GM04503 (cell line): ENCODE results near the gene ZNF543.

Experiments
- DNase-seq: peaks from one replicate; pipeline ENCODE4 v3.0.0-alpha.2; 2012; ENCODE audit warnings: low read depth

The ZNF543 gene

DNA sequence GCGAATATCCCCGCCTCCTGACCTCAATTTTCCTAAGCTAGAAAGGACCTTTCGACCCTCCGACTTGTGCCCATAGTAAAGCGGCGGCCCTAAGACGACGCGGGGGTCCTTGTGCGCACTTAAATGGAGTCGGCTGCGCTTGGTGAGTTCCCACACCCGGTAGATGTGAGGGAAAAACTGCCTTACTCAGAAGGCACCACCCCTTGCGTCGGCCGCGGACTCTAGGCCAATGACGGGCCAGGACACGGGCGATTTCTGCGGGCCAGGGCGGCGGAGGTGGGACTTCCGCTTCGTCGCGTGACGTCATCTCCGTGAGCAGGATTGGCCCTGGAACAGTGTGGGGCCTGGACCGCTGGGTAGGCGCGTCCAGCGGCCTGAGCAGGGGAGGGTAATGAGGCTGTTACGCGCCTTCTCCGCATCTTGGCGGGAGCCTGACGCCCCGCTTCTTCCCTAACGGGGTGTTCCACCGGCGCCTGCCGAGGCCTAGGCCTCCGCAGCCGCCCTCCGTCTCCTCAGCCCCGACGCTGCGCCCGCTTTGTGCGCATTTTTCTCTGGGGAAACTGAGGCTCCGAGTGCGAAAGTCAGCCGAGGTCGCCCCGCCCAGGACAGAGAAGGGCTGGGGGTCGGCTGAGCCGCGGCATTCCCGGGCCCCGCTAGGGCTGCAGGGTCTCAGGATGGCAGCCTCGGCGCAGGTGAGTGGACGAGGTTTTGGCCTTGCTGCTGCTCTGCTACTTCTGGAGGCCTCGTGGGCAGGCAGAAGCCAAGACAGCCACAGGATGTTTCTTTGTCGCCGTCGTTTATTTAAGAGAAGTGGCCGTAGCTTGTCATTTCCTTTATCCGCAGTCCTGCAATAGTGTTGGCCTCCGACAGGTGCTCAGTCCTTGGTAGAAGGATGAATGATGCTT lies at the start of gene ZNF543:
ZNF543 (plus strand) TSS at position 293 of the 905 bp plus-strand sequence; CDS start at position 675, 382 bp downstream.
- DNase-seq: peak; percentile 75

DNA sequence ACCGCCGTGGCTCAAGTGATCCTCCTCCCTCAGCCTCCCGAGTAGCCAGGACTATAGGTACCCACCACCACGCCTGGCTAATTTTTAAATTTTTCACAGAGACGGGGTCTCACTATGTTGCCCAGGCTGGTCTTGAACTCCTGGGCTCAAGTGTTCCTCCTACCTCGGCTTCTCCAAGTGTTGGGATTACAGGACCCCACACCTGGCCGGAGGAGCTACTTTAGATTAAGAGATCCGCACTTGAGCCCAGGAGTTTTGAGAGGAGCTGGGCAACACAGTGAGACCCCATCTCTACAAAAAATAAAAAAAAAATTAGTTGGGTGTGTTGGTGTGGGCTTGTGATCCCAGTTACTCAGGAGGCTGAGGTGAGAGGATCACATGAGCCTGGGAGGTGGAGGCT lies 49.0 kb upstream of the ZNF543 start:
- DNase-seq: no peak

DNA sequence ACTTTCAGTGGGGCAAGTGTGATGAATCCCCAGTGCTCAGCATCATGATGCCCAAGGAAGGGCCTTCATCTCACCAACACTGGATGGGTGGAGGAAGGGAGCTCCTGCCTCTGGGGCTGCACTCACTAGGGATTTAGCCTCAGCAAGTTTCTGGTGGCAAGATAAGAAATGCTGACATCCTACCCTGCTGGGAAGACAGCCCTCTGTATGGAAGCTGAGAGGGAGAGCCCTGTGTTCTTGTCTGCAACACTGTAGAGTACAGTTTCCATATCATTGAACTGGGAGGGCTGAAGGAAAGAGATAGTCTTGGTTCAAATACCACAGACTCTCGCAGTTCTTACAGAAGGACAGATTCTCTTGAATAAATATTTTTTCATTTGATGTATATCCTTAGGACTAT lies 47.3 kb upstream of the ZNF543 start:
- DNase-seq: no peak

DNA sequence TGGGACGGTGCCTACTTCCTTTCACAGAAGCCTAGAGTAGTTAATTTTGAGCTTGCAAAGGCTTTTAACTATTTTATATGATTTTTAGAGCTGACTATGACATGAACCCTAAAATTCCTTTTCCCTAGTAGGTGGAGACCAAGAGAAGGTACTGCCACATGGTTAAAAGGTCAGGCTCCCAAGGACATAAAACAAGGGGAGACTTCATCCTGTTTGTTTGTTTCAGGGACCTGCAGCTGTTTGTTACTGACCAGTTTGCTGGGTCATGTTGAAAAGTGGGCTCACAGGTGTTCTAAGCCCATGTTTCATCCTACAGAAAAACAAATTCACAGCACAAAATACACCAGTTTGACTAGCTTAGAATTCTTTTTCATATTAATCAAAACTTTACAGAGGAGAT lies 43.8 kb upstream of the ZNF543 start:
- DNase-seq: no peak

DNA sequence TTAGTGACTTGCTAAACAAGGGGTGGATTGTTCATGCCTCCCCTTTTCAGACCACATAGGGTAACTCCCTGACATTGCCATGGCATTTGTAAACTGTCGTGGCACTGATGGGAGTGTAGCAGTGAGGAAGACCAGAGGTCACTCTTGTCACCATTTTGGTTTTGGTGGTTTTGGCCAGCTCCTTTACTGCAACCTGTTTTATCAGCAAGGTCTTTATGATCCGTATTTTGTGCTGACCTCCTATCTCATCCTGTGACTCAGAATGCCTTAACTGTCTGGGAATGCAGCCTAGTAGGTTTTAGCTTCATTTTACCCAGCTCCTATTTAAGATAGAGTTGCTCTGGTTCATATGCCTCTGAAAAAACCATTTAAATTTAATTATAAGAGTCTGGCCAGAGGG lies 41.8 kb upstream of the ZNF543 start:
- DNase-seq: peak; percentile 21

DNA sequence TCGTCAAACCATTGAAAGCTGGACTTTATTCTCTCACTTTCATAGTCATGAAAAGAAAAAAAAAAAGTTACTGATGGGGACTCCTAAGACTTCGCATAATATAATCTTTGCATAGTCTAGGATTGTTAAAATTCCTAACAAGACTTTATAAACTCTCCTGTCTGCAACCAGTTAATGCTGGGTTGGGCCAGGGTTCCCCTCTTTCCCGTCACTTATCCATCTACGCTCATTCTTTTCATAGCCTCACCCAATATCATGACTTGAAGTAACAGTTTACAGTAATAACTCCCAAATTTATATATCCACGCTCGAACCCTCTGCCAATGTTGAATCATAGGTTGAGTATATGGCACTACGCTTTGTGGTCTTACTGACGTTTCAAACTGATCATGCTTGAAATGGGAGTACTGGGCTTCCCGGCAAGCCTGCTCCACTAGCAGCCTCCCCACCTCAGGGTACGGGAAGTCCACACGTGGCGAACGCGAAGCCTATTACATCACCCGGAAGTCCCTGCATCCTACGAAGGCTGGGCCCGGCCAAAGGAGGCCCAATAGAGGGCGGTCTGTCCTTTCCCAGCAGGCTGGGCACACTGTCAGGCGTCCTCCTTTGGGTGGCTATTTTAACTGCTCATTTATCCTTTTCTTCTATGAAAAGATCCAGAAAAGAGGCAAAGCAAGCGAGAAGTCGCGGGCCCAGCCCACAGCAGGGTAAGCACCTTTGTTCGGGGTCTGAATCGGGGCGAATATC lies 40.7 kb upstream of the ZNF543 start:
- DNase-seq: peak; percentile 76

DNA sequence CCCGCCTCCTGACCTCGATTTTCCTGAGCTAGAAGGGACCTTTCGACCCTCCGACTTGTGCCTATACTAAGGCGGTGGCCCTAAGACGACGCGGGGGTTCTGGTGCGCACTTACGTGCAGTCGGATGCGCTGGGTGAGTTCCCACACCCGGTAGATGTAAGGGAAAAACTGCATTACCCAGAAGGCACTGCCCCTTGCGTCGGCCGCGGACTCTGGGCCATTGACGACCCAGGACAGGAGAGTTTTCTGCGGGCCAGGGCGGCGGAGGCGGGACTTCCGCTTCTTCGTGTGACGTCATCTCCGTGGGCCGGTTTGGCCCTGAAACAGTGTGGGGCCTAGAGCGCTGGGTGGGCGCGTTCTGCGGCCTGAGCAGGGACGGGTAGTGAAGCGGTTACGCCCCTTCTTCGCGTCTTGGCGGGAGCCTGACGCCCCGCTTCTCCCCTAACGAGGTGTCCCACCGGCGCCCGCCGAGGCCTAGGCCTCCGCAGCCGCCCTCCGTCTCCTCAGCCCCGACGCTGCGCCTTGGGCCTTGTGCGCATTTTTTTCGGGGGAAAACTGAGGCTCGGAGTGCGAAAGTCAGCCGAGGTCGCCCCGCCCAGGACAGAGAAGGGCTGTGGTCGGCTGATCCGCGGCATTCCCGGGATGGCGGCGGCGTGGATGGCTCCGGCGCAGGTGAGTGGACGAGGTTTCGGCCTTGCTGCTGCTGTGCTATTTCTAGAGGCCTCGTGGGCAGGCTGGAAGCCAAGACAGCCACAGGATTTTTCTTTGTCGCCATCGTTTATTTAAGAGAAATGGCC lies 39.9 kb upstream of the ZNF543 start, which contains the start of gene ZNF460:
ZNF460 (plus strand) TSS at position 321 of the 797 bp plus-strand sequence; CDS start at position 643, 322 bp downstream.
- peak; percentile 83 for DNase-seq

DNA sequence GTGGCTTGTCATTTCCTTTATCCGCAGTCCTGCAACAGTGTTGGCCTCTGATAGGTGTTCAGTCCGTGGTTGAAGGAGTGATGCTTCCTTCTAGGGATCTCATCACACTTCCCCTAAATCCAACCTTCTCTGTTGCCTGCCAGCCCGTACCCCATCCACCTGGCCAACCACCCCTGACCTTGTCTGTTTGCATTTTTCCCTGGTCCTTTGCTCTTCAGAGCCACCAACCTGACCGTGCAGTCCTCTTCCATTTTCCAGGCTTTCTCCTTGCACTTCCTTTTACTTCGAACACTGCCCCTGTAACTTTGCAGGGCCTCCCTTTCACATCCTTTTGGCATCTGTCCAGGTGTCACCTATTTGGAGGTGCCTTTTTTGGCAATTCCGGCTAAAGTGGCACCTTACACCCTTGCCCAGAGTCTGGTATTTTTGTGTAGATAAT lies 39.3 kb upstream of the ZNF543 start:
- DNase-seq: no peak

DNA sequence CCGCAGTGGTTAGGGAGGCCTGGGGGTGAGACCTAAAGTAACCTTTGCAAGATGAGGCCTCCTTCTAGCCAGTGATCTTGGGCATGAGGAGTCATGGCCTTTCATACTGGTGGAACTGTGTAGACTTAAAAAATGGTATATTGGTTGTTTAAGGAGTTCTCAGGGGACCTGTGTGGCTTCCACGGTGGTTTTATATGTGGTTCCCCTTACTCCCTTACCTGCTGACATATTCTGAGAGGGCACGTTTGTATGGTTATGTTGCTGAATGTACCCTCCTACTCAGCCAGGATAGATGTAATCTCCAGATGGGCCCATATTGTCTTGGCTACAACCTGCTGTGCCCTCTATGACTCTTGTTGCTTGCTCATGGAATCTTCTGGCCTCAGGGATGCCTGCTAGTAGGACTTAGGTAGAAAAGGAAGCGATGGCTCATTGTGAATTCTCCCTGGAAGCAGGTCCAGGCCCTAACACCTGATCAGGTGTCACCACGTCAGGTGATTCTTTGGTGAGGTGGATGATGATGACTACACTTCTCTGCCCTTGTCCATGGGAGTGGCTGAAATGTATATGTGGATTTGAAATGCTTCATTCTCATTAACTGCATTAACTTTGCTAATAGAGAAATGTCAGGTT lies 38.1 kb upstream of the ZNF543 start:
- DNase-seq: no peak

DNA sequence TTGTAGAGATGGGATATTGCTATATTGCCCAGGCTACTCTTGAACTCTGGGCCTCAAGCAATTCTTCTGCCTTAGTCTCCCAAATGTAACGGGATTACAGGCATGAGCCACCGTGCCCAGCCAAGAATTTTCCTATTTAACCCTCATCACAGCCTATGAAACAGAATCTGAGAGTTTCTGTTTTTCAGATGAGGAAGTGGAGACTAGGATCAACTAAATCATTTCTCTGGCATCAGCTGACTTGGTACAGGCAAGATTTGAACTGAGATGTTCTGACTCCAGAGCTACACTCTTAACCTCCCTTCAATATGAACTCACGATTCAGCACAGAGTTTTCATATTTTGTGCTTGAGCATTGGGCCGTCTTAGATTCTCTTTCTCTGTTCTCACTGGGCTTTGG lies 31.9 kb upstream of the ZNF543 start:
- DNase-seq: no peak

DNA sequence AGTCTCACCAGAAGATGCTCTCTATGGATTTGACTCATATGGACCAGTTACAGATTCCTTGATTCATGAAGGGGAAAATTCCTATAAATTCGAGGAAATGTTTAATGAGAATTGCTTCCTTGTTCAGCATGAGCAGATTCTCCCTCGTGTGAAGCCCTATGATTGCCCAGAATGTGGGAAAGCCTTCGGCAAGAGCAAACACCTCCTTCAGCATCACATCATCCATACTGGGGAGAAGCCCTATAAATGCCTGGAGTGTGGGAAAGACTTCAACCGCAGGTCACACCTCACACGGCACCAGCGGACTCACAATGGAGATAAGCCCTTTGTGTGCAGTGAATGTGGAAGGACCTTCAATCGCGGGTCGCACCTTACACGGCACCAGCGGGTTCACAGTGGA lies 29.3 kb upstream of the ZNF543 start:
- DNase-seq: no peak

DNA sequence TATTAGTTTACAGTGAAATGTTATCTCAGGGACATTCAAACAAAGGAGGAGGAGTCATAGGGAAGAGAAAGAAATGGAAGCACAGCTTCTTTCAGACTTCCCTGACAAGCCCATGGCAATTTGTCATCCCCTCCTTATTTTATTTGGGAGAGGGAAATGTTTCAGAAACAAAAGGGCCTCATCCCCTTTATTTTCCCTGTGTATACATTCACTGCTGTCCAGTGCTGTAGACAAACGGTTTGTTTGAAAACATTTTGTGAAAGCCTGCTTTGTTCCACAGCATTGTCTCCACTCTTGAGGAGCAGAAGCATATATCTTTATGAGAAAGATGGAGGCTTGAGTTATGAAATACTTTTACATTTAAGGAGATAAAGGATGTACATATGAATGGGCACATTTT lies 27.7 kb upstream of the ZNF543 start:
- no peak for DNase-seq

DNA sequence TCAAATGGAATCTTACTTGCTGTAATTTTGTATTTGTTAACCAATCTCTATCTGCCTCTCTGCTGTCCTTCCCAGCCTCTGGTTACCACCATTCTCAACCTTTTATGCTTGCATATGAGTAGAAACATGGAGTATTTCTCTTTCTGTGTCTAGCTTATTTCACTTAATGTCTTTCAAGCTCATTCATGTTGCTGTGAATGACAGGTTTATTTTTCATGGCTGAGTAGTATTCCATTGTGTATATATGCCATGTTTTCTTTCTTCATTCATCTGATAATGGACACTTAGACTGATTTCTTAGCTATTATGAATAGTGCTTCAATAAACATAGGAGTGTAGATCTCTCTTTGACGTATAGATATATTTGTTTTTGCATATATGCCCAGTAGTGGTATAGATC lies 26.6 kb upstream of the ZNF543 start:
- DNase-seq: no peak

DNA sequence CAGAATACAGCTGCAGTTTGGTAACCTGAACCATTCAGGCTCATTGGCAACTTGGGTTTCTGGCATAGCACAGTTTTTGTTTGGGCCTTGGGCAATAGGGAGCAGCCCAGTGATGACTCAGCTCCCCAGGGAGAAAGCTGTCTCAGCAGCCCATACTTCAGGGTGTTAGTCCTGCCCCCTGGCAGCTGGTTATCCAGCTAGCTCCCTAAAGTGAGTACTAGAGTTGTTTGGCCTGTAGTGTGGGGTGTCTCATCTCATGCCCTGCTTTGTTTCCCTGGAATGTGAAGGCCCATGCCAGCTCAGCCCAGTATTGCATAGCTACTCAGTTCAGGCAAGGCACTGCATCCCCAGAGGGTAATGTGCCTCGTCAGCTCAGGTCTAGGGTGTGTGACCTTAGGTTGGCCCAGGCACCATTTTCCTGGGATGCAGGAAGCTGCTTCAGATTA lies 18.2 kb upstream of the ZNF543 start:
- DNase-seq: peak; percentile 93

DNA sequence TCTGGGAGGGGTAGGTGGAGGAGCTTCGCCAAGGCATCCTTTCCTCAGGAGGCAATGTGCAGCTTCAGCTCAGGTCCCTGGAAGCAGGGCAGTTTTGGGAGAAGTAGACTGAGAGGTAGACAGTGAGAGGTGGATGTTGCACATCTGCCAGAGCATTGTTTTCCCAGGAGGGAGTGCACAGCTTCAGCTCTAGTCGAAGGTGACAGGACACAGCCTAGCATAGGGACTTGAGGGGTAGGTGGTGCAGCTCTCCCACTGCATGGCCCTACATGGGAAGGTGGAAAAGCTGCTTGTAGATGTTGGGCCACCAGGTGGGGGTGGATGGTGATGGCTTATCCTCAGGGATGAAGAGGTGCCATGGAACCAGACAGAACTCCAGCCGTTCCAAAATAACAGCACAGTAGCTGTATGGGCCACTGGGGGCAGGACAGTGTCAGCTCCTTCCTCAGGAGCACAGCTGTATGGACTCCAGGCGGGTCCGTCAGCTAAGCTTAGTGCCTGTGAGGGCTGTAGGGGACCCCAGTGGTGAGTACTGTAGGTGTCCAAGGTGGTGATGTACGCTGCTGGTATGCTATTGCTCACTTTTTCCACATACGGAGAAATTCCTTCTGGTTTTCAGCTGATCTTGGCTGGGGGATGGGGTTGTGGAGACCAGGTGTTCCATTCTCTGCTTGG lies 17.4 kb upstream of the ZNF543 start:
- no peak for DNase-seq

DNA sequence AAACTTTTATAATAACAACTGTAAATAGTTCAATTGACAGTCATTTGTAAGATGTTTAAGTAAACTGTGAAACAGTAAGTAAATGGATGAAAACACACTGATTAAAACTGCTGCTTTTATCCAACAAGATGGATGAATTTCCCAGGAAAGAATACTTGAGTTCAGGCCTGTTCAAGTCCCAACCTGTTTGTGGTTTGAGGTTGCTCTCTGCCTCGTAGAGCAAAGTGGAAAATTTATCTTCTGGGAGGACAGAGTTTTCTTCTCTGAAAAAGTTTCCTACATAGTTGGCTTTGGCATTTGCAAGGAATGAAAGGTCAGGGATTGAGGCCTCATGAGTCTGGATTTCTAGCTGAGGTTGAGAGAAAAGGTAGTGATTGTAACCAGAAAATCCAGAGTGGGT lies 15.2 kb upstream of the ZNF543 start:
- no peak for DNase-seq

DNA sequence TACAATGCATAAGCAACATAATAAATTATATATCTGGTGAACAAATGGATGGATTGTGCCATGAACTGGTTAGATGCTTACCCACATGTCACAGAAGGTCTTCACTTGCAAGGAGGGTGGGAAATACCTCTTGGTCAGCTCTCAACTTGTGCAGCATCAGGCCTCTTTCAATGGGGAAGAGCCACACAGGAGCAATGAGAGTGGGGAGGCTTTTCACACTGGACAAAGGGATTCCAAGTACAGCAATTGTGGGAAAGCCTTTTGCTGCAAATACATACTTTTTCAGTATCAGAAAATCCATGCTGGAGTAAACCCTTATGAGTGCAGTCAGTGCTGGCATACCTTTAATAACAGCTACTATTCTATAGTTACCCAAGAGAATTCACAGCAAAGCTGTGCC lies 11.8 kb upstream of the ZNF543 start:
- no peak for DNase-seq

DNA sequence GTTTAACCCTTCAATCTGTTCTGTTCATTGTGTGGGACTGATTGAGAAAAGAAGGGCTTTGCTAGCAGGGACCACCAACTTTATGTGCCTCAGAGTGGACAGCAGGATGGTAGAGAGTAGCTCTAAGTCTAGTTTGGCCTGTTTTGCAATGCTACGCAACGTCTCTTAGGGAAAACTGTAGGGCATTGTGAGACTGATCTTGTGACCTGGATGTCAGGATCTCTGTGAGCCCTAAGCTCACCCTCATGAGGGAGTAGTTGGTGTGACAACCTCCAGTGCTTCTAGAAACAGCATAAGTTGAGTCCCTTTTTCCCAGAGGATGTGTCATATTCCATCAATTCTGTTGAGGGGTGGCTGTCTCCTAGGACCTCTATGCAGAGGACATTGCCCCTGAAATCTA lies 9.5 kb upstream of the ZNF543 start:
- DNase-seq: no peak

DNA sequence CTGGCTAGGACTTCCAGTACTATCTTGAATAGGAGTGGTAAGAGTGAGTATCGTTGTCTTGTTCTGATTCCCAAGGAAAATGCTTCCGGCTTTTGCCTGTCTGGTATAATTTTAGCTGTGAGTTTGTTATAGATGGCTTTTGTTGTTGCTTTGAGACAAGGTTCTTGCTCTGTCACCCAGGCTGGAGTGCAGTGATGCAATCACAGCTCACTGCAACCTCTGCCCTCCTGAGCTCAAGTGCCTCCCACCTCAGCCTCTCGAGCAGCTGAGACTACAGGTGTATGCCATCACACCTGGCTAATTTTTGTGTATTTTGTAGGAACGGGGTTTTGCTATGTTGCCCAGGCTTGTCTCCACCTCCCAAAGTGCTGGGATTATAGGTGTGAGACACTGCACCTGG lies 6.1 kb upstream of the ZNF543 start:
- DNase-seq: no peak

DNA sequence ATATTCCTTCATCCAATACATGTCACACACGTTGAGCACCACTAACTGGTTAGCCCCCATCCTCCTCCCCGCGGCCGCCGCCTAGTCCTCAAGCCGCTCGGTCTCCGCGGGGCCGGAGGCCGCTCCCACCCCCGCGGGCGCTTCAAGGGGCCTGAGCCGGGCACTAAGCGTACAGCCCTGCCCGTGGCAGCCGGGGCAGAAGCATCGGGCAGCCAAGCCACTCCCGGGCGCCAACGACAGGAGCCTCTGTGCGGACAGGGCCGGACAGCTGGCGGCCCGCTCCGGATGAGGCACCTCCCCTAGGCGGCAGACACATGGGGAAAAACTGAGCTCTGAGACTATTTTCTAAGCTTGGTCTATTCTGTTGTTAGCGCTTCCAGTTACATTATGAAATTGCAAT lies 2.8 kb upstream of the ZNF543 start:
- DNase-seq: no peak

DNA sequence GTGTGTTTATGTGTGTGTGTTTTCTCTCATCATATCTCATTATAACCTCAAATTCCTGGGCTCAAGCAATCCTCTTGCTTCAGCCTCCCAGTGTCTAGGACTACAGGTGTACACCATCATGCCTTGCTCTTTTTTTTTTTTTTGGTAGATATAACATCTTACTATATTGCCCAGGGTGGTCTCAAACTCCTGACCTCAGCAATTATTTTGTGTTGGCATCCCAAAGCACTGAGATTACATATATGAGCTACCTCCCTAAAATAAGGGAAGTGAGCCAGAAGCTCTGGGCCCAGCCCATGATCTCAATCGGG lies 448 bp upstream of the ZNF543 start:
- no peak for DNase-seq
